Liver (tissue), 9 donors: ENCODE results near the gene AEBP2. TPM values are rescaled to one million over a fixed set of nuclear protein-coding genes. Genes with fewer than 3 reads are reported as not detected.

ENCODE experiments used
- DNase-seq: peaks from one replicate; pipeline ENCODE4 v3.0.0-alpha.2; 2017; ENCODE audit warnings: low spot score
- H3K27ac ChIP-seq, 2 donors: one replicate each; pipeline ENCODE4 v1.7.0; 2013; ENCODE audit warnings: inconsistent platforms in 2 of 2, low read length in 2 of 2, control low read depth in 1 of 2, low read depth in 1 of 2, mild to moderate bottlenecking in 1 of 2
- H3K27me3 ChIP-seq, 4 donors: one replicate each; pipeline versions ENCODE4 v1.6.1 to v1.7.0; 2013; ENCODE audit warnings: low read length in 3 of 4, inconsistent platforms in 1 of 4, mild to moderate bottlenecking in 1 of 4, moderate library complexity in 1 of 4; ENCODE audit not compliant: control insufficient read depth in 4 of 4, insufficient read depth in 4 of 4
- H3K36me3 ChIP-seq, 4 donors: one replicate each; pipeline versions ENCODE4 v1.6.1 to v1.7.0; 2013; ENCODE audit warnings: low read length in 3 of 4, mild to moderate bottlenecking in 3 of 4, low read depth in 1 of 4, moderate library complexity in 1 of 4; ENCODE audit not compliant: control insufficient read depth in 4 of 4, insufficient read depth in 3 of 4
- H3K4me1 ChIP-seq, 4 donors: one replicate each; pipeline versions ENCODE4 v1.6.1 to v1.7.0; 2013; ENCODE audit warnings: low read length in 3 of 4, mild to moderate bottlenecking in 3 of 4, moderate library complexity in 1 of 4; ENCODE audit not compliant: control insufficient read depth in 4 of 4, insufficient read depth in 4 of 4
- H3K4me3 ChIP-seq, 3 donors: one replicate each; pipeline versions ENCODE4 v1.6.1 to v1.7.0; 2013; ENCODE audit warnings: low read length in 3 of 3, control low read depth in 1 of 3, low read depth in 1 of 3, mild to moderate bottlenecking in 1 of 3
- H3K9ac ChIP-seq, 2 donors: one replicate each; pipeline ENCODE4 v1.7.0; 2013; ENCODE audit warnings: low read length in 2 of 2, mild to moderate bottlenecking in 2 of 2, moderate library complexity in 2 of 2, control low read depth in 1 of 2, low read depth in 1 of 2
- H3K9me3 ChIP-seq, 4 donors: one replicate each; pipeline versions ENCODE4 v1.6.1 to v1.7.0; 2013; ENCODE audit warnings: low read length in 3 of 4; ENCODE audit not compliant: control insufficient read depth in 4 of 4
- ATF3 ChIP-seq: IDR thresholded peaks from 2 replicates; pipeline ENCODE4 v1.6.1; 2016; ENCODE audit warnings: antibody characterized with exemption
- CTCF ChIP-seq: fragments of 150-350 bp; IDR thresholded peaks from 2 replicates; pipeline ENCODE4 v1.5.1; 2017; ENCODE audit warnings: improper control_type of control experiment, low read depth, low read length; ENCODE audit not compliant: missing input control
- EGR1 ChIP-seq, 2 donors: IDR thresholded peaks; 2 replicates each; pipeline ENCODE4 v1.6.1; 2016 to 2018; ENCODE audit warnings: antibody characterized with exemption in 2 of 2, low read depth in 2 of 2
- FOXA1 ChIP-seq: IDR thresholded peaks from 2 replicates; pipeline ENCODE4 v1.6.1; 2016; ENCODE audit warnings: antibody characterized with exemption
- FOXA2 ChIP-seq: IDR thresholded peaks from 2 replicates; pipeline ENCODE4 v1.6.1; 2016; ENCODE audit warnings: antibody characterized with exemption
- GABPA ChIP-seq, 2 donors: IDR thresholded peaks in 1 of 2; conservative IDR thresholded peaks in 1 of 2; 2 replicates each; pipeline ENCODE4 v1.6.1; 2016; ENCODE audit warnings: antibody characterized with exemption in 2 of 2, mild to moderate bottlenecking in 1 of 2, moderate library complexity in 1 of 2
- HNF4A ChIP-seq, 2 donors: conservative IDR thresholded peaks; 2 replicates each; pipeline ENCODE4 v1.6.1; 2016; ENCODE audit warnings: antibody characterized with exemption in 2 of 2, mild to moderate bottlenecking in 2 of 2
- HNF4G ChIP-seq: IDR thresholded peaks from 2 replicates; pipeline ENCODE4 v1.6.1; 2016; ENCODE audit warnings: antibody characterized with exemption
- JUND ChIP-seq, 2 donors: IDR thresholded peaks; 2 replicates each; pipeline ENCODE4 v1.6.1; 2016; ENCODE audit warnings: antibody characterized with exemption in 2 of 2
- MAX ChIP-seq: IDR thresholded peaks from 2 replicates; pipeline ENCODE4 v1.6.1; 2016; ENCODE audit warnings: antibody characterized with exemption
- NR2F2 ChIP-seq: IDR thresholded peaks from 2 replicates; pipeline ENCODE4 v1.6.1; 2016; ENCODE audit warnings: antibody characterized with exemption
- RAD21 ChIP-seq, 2 donors: IDR thresholded peaks; 2 replicates each; pipeline ENCODE4 v1.6.1; 2016; ENCODE audit warnings: antibody characterized with exemption in 2 of 2, mild to moderate bottlenecking in 2 of 2
- REST ChIP-seq: IDR thresholded peaks from 2 replicates; pipeline ENCODE4 v1.6.1; 2016; ENCODE audit warnings: antibody characterized with exemption, mild to moderate bottlenecking
- RXRA ChIP-seq, 2 donors: IDR thresholded peaks; 2 replicates each; pipeline ENCODE4 v1.6.1; 2017 to 2018; ENCODE audit warnings: antibody characterized with exemption in 2 of 2, mild to moderate bottlenecking in 1 of 2
- SP1 ChIP-seq: IDR thresholded peaks from 2 replicates; pipeline ENCODE4 v1.6.1; 2018; ENCODE audit warnings: antibody characterized with exemption, mild to moderate bottlenecking
- TAF1 ChIP-seq: conservative IDR thresholded peaks from 2 replicates; pipeline ENCODE4 v1.6.1; 2016; ENCODE audit warnings: antibody characterized with exemption, mild to moderate bottlenecking
- YY1 ChIP-seq: IDR thresholded peaks from 2 replicates; pipeline ENCODE4 v1.6.1; 2016; ENCODE audit warnings: antibody characterized with exemption, mild to moderate bottlenecking
- ZBTB33 ChIP-seq: IDR thresholded peaks from 2 replicates; pipeline ENCODE4 v1.6.1; 2016; ENCODE audit warnings: antibody characterized with exemption
- WGBS: extraction: QIAGEN DNeasy Blood & Tissue Kit; methylation state at CpG from one replicate; pipeline ENCODE4 v1.1.7; 2013; 5-methylcytosine and 5-hydroxymethylcytosine counted together
- polyA plus RNA-seq, 2 donors: library from polyadenylated mRNA; stranded (reverse) in 1 of 2; unstranded in 1 of 2; fragments of 200-250 nt in 1 of 2; fragments of >200 nt in 1 of 2; fragmentation: Nextera tagmentation in 1 of 2; extraction: Ambion mirVana in 1 of 2; gene quantifications; one replicate each; pipeline versions ENCODE4 v1.2.1 to v1.2.3, GENCODE V29; 2013 to 2015
- total RNA-seq, 2 donors: library from RNA; depleted of rRNA; stranded (reverse); fragments of >200 nt; gene quantifications; one replicate each; pipeline ENCODE4 v1.2.3, GENCODE V29; 2014
- donor health status: healthy.
- donor health status: healthy.
- donor health status: healthy.
- donor health status: healthy.
- donor health status: healthy.

The AEBP2 gene
- total and polyA plus RNA-seq, 4 donors, result 4.6 to 18.8 (median 8.9) TPM

- Histone ChIP-seq H3K9me3 (peaks cover 0 to 1% (median 0%) of the 10 kb centered on the region in 4 donors), H3K4me1 (no peaks in the 10 kb centered on the region), H3K36me3 (no peaks in the 10 kb centered on the region), H3K27me3 (no peaks in the 10 kb centered on the region), H3K4me3 (no peak overlapping the region), H3K9ac (no peak overlapping the region), H3K27ac (no peak overlapping the region)
- TF ChIP-seq HNF4G (no peak), HNF4A (conservative IDR thresholded peaks at IDR 0.05) (no peak), YY1 (no peak), NR2F2 (no peak), GABPA (IDR thresholded peaks at IDR 0.05 in 1 of 2, conservative IDR thresholded peaks at IDR 0.05 in 1 of 2) (no peak), RXRA (IDR thresholded peaks at IDR 0.05) (no peak), REST (no peak), TAF1 (no peak), CTCF (no peak), ZBTB33 (no peak), MAX (no peak), EGR1 (IDR thresholded peaks at IDR 0.05; ENCODE audit: low read depth in 2 of 2) (no peak), FOXA1 (no peak), SP1 (no peak), RAD21 (IDR thresholded peaks at IDR 0.05) (no peak), FOXA2 (no peak), ATF3 (no peak), JUND (IDR thresholded peaks at IDR 0.05) (no peak)
- no peak for DNase-seq
- WGBS, result 81% methylated on average over 4 of the region's 4 CpGs
Observed at GRCh38 chr12:19402743-19403431, 36.4 kb upstream of the AEBP2 start.
